IMR-90 (cell line): ENCODE measurements around the gene D2HGDH. TPM values are rescaled to one million over a fixed set of nuclear protein-coding genes. Genes with fewer than 3 reads are reported as not detected.

Experiments
- ATAC-seq: fragments of 200-7000 bp; cut with Tn5 transposase; 2 replicates; pipeline ENCODE4 v1.9.1; 2020; ENCODE audit warnings: low read depth, mild to moderate bottlenecking, moderate library complexity
- BruUV-seq: library from RNA; stranded (reverse); fragments of 400-500 nt; replicated peaks from 2 replicates; lab custom pipeline; 2021; lab: Mats Ljungman, UMichigan
- CTCF ChIA-PET: fragments of 300-600 bp; formaldehyde crosslinking; extraction: SDS; loops from one replicate; lab custom pipeline; 2021; ENCODE audit warnings: antibody characterized with exemption; lab: Yijun Ruan, JAX
- POLR2A ChIA-PET: fragments of 300-600 bp; sonication (Branson Sonifier 250); formaldehyde crosslinking; loops from one replicate; lab custom pipeline; 2022; ENCODE audit warnings: antibody characterized with exemption; ENCODE audit not compliant: unreplicated experiment; lab: Charles Lee
- DNase-seq: peaks from one replicate; pipeline ENCODE4 v3.0.0; 2013
- H2AFZ ChIP-seq: replicated peaks from 2 replicates; pipeline ENCODE3; 2013; ENCODE audit warnings: low read length, mild to moderate bottlenecking; ENCODE audit not compliant: poor library complexity
- H2AK5ac ChIP-seq: 2 replicates; pipeline ENCODE4 v1.6.1; 2013; ENCODE audit warnings: low read depth, low read length, inconsistent platforms
- H2AK9ac ChIP-seq: replicated peaks from 2 replicates; pipeline ENCODE3; 2013; ENCODE audit warnings: mild to moderate bottlenecking, low read depth, low read length, moderate library complexity; ENCODE audit not compliant: poor library complexity
- H2BK120ac ChIP-seq: 2 replicates; pipeline ENCODE4 v1.6.1; 2013; ENCODE audit warnings: low read depth, low read length, inconsistent platforms
- H2BK15ac ChIP-seq: 3 replicates; pipeline ENCODE4 v1.6.1; 2013; ENCODE audit warnings: low read depth, low read length, inconsistent platforms
- H2BK20ac ChIP-seq: 2 replicates; pipeline ENCODE4 v1.6.1; 2013; ENCODE audit warnings: low read depth, mild to moderate bottlenecking, inconsistent platforms, low read length, moderate library complexity
- H2BK5ac ChIP-seq: 2 replicates; pipeline ENCODE4 v1.6.1; 2013; ENCODE audit warnings: mild to moderate bottlenecking, low read depth, low read length, inconsistent platforms; ENCODE audit not compliant: poor library complexity, severe bottlenecking
- H3K14ac ChIP-seq: replicated peaks from 2 replicates; pipeline ENCODE4 v1.6.1; 2013; ENCODE audit warnings: low read depth, low read length, inconsistent platforms
- H3K18ac ChIP-seq: 2 replicates; pipeline ENCODE4 v1.6.1; 2013; ENCODE audit warnings: low read depth, low read length, control low read depth
- H3K23ac ChIP-seq: 2 replicates; pipeline ENCODE4 v1.6.1; 2013; ENCODE audit warnings: low read depth, low read length, inconsistent platforms
- H3K27ac ChIP-seq: 2 replicates; pipeline ENCODE4 v1.5.1; 2013; ENCODE audit warnings: mild to moderate bottlenecking, control low read depth, low read length; ENCODE audit not compliant: insufficient read depth
- H3K27me3 ChIP-seq: 2 replicates; pipeline ENCODE4 v1.6.1; 2013; ENCODE audit warnings: low read length; ENCODE audit not compliant: control insufficient read depth, insufficient read depth
- H3K36me3 ChIP-seq: 2 replicates; pipeline ENCODE4 v1.6.1; 2013; ENCODE audit warnings: low read length, mixed read lengths; ENCODE audit not compliant: control insufficient read depth, insufficient read depth
- H3K4ac ChIP-seq: 2 replicates; pipeline ENCODE4 v1.6.1; 2013; ENCODE audit warnings: low read depth, low read length, inconsistent platforms
- H3K4me1 ChIP-seq: 2 replicates; pipeline ENCODE4 v1.6.1; 2013; ENCODE audit warnings: low read length, mixed read lengths; ENCODE audit not compliant: control insufficient read depth, insufficient read depth
- H3K4me2 ChIP-seq: 2 replicates; pipeline ENCODE4 v1.6.1; 2013; ENCODE audit warnings: low read depth, mild to moderate bottlenecking, control low read depth, low read length, moderate library complexity
- H3K4me3 ChIP-seq: 2 replicates; pipeline ENCODE4 v1.5.1; 2013; ENCODE audit warnings: low read depth, mild to moderate bottlenecking, control low read depth, low read length, moderate library complexity; ENCODE audit not compliant: insufficient read depth
- H3K56ac ChIP-seq: 2 replicates; pipeline ENCODE4 v1.6.1; 2013; ENCODE audit warnings: low read length, inconsistent platforms; ENCODE audit not compliant: insufficient read depth; ENCODE audit errors: extremely low read depth
- H3K79me1 ChIP-seq, 2 experiments: 2 replicates each; pipeline ENCODE4 v1.6.1; 2013; ENCODE audit warnings: low read length in 2 of 2, inconsistent platforms in 1 of 2, low read depth in 1 of 2
- H3K9ac ChIP-seq: 2 replicates; pipeline ENCODE4 v1.6.1; 2013; ENCODE audit warnings: low read depth, low read length, control low read depth
- H3K9me1 ChIP-seq: 2 replicates; pipeline ENCODE4 v1.6.1; 2013; ENCODE audit warnings: low read length, inconsistent platforms; ENCODE audit not compliant: insufficient read depth
- H3K9me3 ChIP-seq: 2 replicates; pipeline ENCODE4 v1.6.1; 2013; ENCODE audit warnings: low read length; ENCODE audit not compliant: control insufficient read depth, insufficient read depth
- H4K20me1 ChIP-seq: 2 replicates; pipeline ENCODE4 v1.6.1; 2013; ENCODE audit warnings: low read length, inconsistent platforms; ENCODE audit not compliant: insufficient read depth
- H4K5ac ChIP-seq: 2 replicates; pipeline ENCODE4 v1.6.1; 2013; ENCODE audit warnings: mild to moderate bottlenecking, low read depth, low read length, control low read depth
- H4K8ac ChIP-seq, 2 experiments: 2 replicates each; pipeline ENCODE4 v1.6.1; 2013; ENCODE audit warnings: low read depth in 2 of 2, low read length in 2 of 2, control low read depth in 1 of 2, inconsistent platforms in 1 of 2
- H4K91ac ChIP-seq: 2 replicates; pipeline ENCODE4 v1.6.1; 2013; ENCODE audit warnings: low read depth, low read length, inconsistent platforms; ENCODE audit not compliant: insufficient read depth
- CTCF ChIP-seq: conservative IDR thresholded peaks from 2 replicates; pipeline ENCODE4 v1.5.1; 2012; ENCODE audit warnings: mild to moderate bottlenecking, low read depth, low read length, improper control_type of control experiment
- MAFK ChIP-seq: IDR thresholded peaks from 2 replicates; pipeline ENCODE4 v1.6.1; 2012; ENCODE audit warnings: low read depth, low read length, improper control_type of control experiment
- MAZ ChIP-seq: IDR thresholded peaks from 2 replicates; pipeline ENCODE4 v1.6.1; 2012; ENCODE audit warnings: low read depth, mild to moderate bottlenecking, low read length, improper control_type of control experiment, moderate library complexity, borderline replicate concordance
- NFE2L2 ChIP-seq: fragments of 150-350 bp; IDR thresholded peaks from 2 replicates; pipeline ENCODE4 v1.6.1; 2016; ENCODE audit warnings: low read depth, mild to moderate bottlenecking, low read length
- POLR2A ChIP-seq: IDR thresholded peaks from 2 replicates; pipeline ENCODE4 v1.6.1; 2012; ENCODE audit warnings: mild to moderate bottlenecking, low read depth, low read length
- RFX5 ChIP-seq: IDR thresholded peaks from 2 replicates; pipeline ENCODE4 v1.8.0; 2012; ENCODE audit warnings: low read depth, mild to moderate bottlenecking, low read length, moderate library complexity
- WGBS, 2 experiments: methylation state at CpG; one replicate each; pipeline versions ENCODE4 v1.1.5 to v1.1.7; 2013; ENCODE audit warnings: missing lambda C conversion rate in 2 of 2; ENCODE audit not compliant: insufficient read length in 1 of 2; ENCODE audit errors: extremely low coverage in 2 of 2; 5-methylcytosine and 5-hydroxymethylcytosine counted together
- dilution Hi-C: fragments of 300-500 bp; cut with HindIII; formaldehyde crosslinking; loops from one replicate; pipeline ENCODE4 v1.14.3; 2018; ENCODE audit warnings: low sequenced_read_pairs; ENCODE audit not compliant: unreplicated experiment
- in situ Hi-C: fragments of 300-500 bp; cut with MboI; formaldehyde crosslinking; loops from 3 replicates; pipeline ENCODE4 v1.14.3; 2019; ENCODE audit warnings: low sequenced_read_pairs, inconsistent platforms, mixed read lengths
- intact Hi-C: fragments of 100-400 bp; cut with micrococcal nuclease; formaldehyde crosslinking; loops from 2 replicates; pipeline ENCODE4 v1.10.0; 2022
- polyA plus RNA-seq, 3 experiments: library from polyadenylated mRNA; depleted of rRNA; stranded (reverse); fragments of >200 nt; gene quantifications; 2 replicates each; pipeline ENCODE4 v1.2.3, GENCODE V29; 2012; ENCODE audit warnings: low replicate concordance in 1 of 3
- total RNA-seq: library from RNA; depleted of rRNA; stranded (reverse); fragments of >200 nt; gene quantifications from 2 replicates; pipeline ENCODE4 v1.2.3, GENCODE V29; 2012

The D2HGDH gene
- total and polyA plus RNA-seq, 2 of the 4 experiments (the other 2 are of a cell fraction): 6.3 to 22.1 TPM

DNA sequence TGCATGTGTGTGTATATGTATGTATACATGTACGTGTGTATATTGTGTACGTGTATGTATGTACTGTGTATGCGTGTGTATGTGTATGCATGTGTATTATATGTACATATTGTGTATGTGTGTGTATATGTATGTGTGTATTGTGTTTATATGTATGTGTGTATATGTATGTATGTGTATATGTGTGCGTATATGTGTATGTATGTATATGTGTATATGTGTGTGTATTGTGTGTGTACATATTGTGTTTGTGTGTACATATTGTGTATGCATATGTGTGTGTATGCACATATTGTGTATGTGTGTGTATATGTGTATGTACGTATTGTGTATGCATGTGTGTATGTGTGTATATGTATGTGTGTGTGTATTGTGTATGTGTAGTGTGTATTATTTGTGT, 59.0 kb downstream of the D2HGDH start:
- WGBS, 2 experiments: 87% methylated on average over 5 of the region's 5 CpGs; no CpG with 5 or more reads in 1 of the 2 experiments
- 0 out of 2 replicates have a peak, but pooled peaks cover 2% of the 10 kb centered on the region for H3K9me3 ChIP-seq
- POLR2A ChIA-PET: no interaction called here
- no peak overlapping the region for H4K91ac ChIP-seq
- no peak overlapping the region for H2BK20ac ChIP-seq
- peak overlapping the region; percentile 45 for H2BK5ac ChIP-seq
- no peak overlapping the region for H3K4me3 ChIP-seq
- ATAC-seq (no peak), DNase-seq (no peak)
- H4K20me1 ChIP-seq: no peaks in the 10 kb centered on the region; the same call in 1 of the 2 replicates
- no peak overlapping the region for H3K18ac ChIP-seq
- no peak overlapping the region for H2BK15ac ChIP-seq
- BruUV-seq: no TSS peak
- no peak overlapping the region for H3K4ac ChIP-seq
- H3K27me3 ChIP-seq: peaks cover 11% of the 10 kb centered on the region; the same call in 1 of the 2 replicates
- H4K5ac ChIP-seq: no peak overlapping the region
- in situ Hi-C loops (no loop called here), intact Hi-C loops (loop anchor here (5.0 kb wide), 1 partner anchor 39 kb away; no protein-coding TSS in a partner anchor), dilution Hi-C loops (no loop called here)
- no peak overlapping the region for H4K8ac ChIP-seq
- CTCF ChIA-PET: no interaction called here
- H3K27ac ChIP-seq: no peak overlapping the region
- H3K9ac ChIP-seq: no peak overlapping the region
- TF ChIP-seq NFE2L2 (no peak), MAZ (no peak), CTCF (no peak), RFX5 (no peak), MAFK (no peak), POLR2A (no peak)
- H3K79me1 ChIP-seq: no peaks in the 10 kb centered on the region
- H3K4me1 ChIP-seq: no peaks in the 10 kb centered on the region
- H3K9me1 ChIP-seq: no peaks in the 10 kb centered on the region
- H2BK120ac ChIP-seq: no peak overlapping the region
- no peak overlapping the region for H2AK9ac ChIP-seq
- no peaks in the 10 kb centered on the region for H3K36me3 ChIP-seq
- no peak overlapping the region for H3K56ac ChIP-seq
- no peak overlapping the region for H2AK5ac ChIP-seq
- no peak overlapping the region for H2AFZ ChIP-seq
- no peak overlapping the region for H3K23ac ChIP-seq
- H3K4me2 ChIP-seq: no peak overlapping the region
- no peak overlapping the region for H3K14ac ChIP-seq
